GM19372 (cell line): ENCODE results near the gene ADCY9.

ENCODE experiments used
- ATAC-seq: cut with Tn5 transposase; IDR thresholded peaks from one replicate; pipeline ENCODE4 v1.9.1; 2021; ENCODE audit warnings: mild to moderate bottlenecking, low read depth, moderate library complexity; ENCODE audit not compliant: unreplicated experiment

The ADCY9 gene

GRCh38 chr16:4009177-4009576 is 107.1 kb downstream of the ADCY9 start:
- no peak for ATAC-seq

- ATAC-seq = no peak
Measured at GRCh38 chr16:4008116-4008515, 108.1 kb downstream of the ADCY9 start.

- no peak for ATAC-seq
Measured at GRCh38 chr16:4006397-4006999, 109.7 kb downstream of the ADCY9 start.

GRCh38 chr16:4005731-4006130 is 110.5 kb downstream of the ADCY9 start:
- ATAC-seq = no peak

GRCh38 chr16:4005281-4005680 is 111.0 kb downstream of the ADCY9 start:
- no peak for ATAC-seq

- ATAC-seq = no peak
Measured at GRCh38 chr16:4004206-4004605, 112.0 kb downstream of the ADCY9 start.

GRCh38 chr16:4003576-4003975 is 112.7 kb downstream of the ADCY9 start:
- ATAC-seq = no peak

GRCh38 chr16:4003166-4003565 is 113.1 kb downstream of the ADCY9 start:
- no peak for ATAC-seq

GRCh38 chr16:4002121-4002520 is 114.1 kb downstream of the ADCY9 start:
- ATAC-seq = no peak

GRCh38 chr16:3999479-4000325 is 116.5 kb downstream of the ADCY9 start:
- ATAC-seq = no peak

GRCh38 chr16:3998793-3999478 is 117.3 kb downstream of the ADCY9 start:
- no peak for ATAC-seq

GRCh38 chr16:3997231-3997841 is 118.9 kb downstream of the ADCY9 start:
- ATAC-seq = no peak

- ATAC-seq = no peak
Measured at GRCh38 chr16:3995001-3995400, 121.2 kb downstream of the ADCY9 start.

GRCh38 chr16:3993052-3993785 is 123.0 kb downstream of the ADCY9 start:
- ATAC-seq = no peak

- no peak for ATAC-seq
Measured at GRCh38 chr16:3992297-3993051, 123.8 kb downstream of the ADCY9 start.

- no peak for ATAC-seq
Measured at GRCh38 chr16:3988824-3989223, 127.4 kb downstream of the ADCY9 start.

GRCh38 chr16:3988011-3988410 is 128.2 kb downstream of the ADCY9 start:
- no peak for ATAC-seq

GRCh38 chr16:3987231-3987630 is 129.0 kb downstream of the ADCY9 start:
- no peak for ATAC-seq

- ATAC-seq = no peak
Measured at GRCh38 chr16:3986235-3986544, 130.1 kb downstream of the ADCY9 start.
